Osteocyte (in vitro differentiated cells): ENCODE data around the gene GREB1. TPM values are rescaled to one million over a fixed set of nuclear protein-coding genes. Genes with fewer than 3 reads are reported as not detected.

ENCODE experiments used
- DNase-seq: peaks from one replicate; pipeline ENCODE4 v3.0.0; 2021; ENCODE audit warnings: mixed read lengths; ENCODE audit not compliant: unreplicated experiment; ENCODE audit errors: extremely low spot score
- H3K27ac Mint-ChIP-seq: one replicate; pipeline ENCODE4 v1.8.0; 2021; ENCODE audit warnings: mild to moderate bottlenecking, mixed read lengths; ENCODE audit not compliant: unreplicated experiment
- H3K27me3 Mint-ChIP-seq: one replicate; pipeline ENCODE4 v1.8.0; 2021; ENCODE audit warnings: mixed read lengths; ENCODE audit not compliant: unreplicated experiment
- H3K36me3 Mint-ChIP-seq: one replicate; pipeline ENCODE4 v1.8.0; 2021; ENCODE audit warnings: mixed read lengths; ENCODE audit not compliant: unreplicated experiment
- H3K4me1 Mint-ChIP-seq: one replicate; pipeline ENCODE4 v1.8.0; 2021; ENCODE audit warnings: mixed read lengths; ENCODE audit not compliant: unreplicated experiment
- H3K4me3 Mint-ChIP-seq: one replicate; pipeline ENCODE4 v1.8.0; 2021; ENCODE audit warnings: mild to moderate bottlenecking, moderate library complexity, mixed read lengths; ENCODE audit not compliant: unreplicated experiment
- H3K9me3 Mint-ChIP-seq: one replicate; pipeline ENCODE4 v1.8.0; 2021; ENCODE audit warnings: mixed read lengths; ENCODE audit not compliant: unreplicated experiment
- CTCF ChIP-seq: fragments of 200-600 bp; sonication (generic); IDR thresholded peaks from 2 replicates; pipeline ENCODE4 v1.5.0; 2021; ENCODE audit warnings: antibody characterized with exemption, mild to moderate bottlenecking, moderate library complexity
- total RNA-seq: library from RNA; stranded (reverse); gene quantifications from 2 replicates; pipeline ENCODE4 v1.2.1, GENCODE V29; 2021

The GREB1 gene
- total RNA-seq, 1 donor from 2014 or later = 0.54 TPM

GRCh38 chr2:11661891-11662435, 128.1 kb downstream of the GREB1 start:
- H3K4me3 Mint-ChIP-seq = no peak overlapping the region
- peaks cover 9% of the 10 kb centered on the region for H3K9me3 Mint-ChIP-seq
- no peak for TF ChIP-seq CTCF
- peaks cover 4% of the 10 kb centered on the region for H3K36me3 Mint-ChIP-seq
- peaks cover 57% of the 10 kb centered on the region for H3K27me3 Mint-ChIP-seq
- peaks cover 6% of the 10 kb centered on the region for H3K4me1 Mint-ChIP-seq
- H3K27ac Mint-ChIP-seq = no peak overlapping the region
- no peak for DNase-seq

GRCh38 chr2:11662882-11663281, 129.0 kb downstream of the GREB1 start:
- Mint-ChIP-seq H3K4me3 (no peak overlapping the region), H3K36me3 (peaks cover 4% of the 10 kb centered on the region), H3K27me3 (peaks cover 57% of the 10 kb centered on the region), H3K4me1 (peaks cover 6% of the 10 kb centered on the region), H3K27ac (no peak overlapping the region), H3K9me3 (peaks cover 9% of the 10 kb centered on the region)
- DNase-seq = no peak
- no peak for TF ChIP-seq CTCF

- H3K27ac Mint-ChIP-seq = no peak overlapping the region
- TF ChIP-seq CTCF = no peak
- peaks cover 55% of the 10 kb centered on the region for H3K27me3 Mint-ChIP-seq
- H3K36me3 Mint-ChIP-seq = peaks cover 4% of the 10 kb centered on the region
- no peak overlapping the region for H3K4me3 Mint-ChIP-seq
- peaks cover 6% of the 10 kb centered on the region for H3K4me1 Mint-ChIP-seq
- peaks cover 9% of the 10 kb centered on the region for H3K9me3 Mint-ChIP-seq
- no peak for DNase-seq
Measured at GRCh38 chr2:11663427-11663826, 129.6 kb downstream of the GREB1 start.

- peaks cover 6% of the 10 kb centered on the region for H3K4me1 Mint-ChIP-seq
- TF ChIP-seq CTCF = no peak
- H3K27ac Mint-ChIP-seq = no peak overlapping the region
Measured at GRCh38 chr2:11665028-11665427, 131.2 kb downstream of the GREB1 start.

GRCh38 chr2:11665510-11666362, 131.9 kb downstream of the GREB1 start:
- no peak overlapping the region for H3K4me3 Mint-ChIP-seq
- no peak for TF ChIP-seq CTCF
- H3K4me1 Mint-ChIP-seq = peaks cover 6% of the 10 kb centered on the region
- H3K36me3 Mint-ChIP-seq = peaks cover 4% of the 10 kb centered on the region
- H3K27me3 Mint-ChIP-seq = peaks cover 50% of the 10 kb centered on the region
- H3K9me3 Mint-ChIP-seq = peaks cover 9% of the 10 kb centered on the region
- DNase-seq = peak; percentile 64
- no peak overlapping the region for H3K27ac Mint-ChIP-seq

More at GRCh38 chr2:11665028-11665427, 131.2 kb downstream of the GREB1 start:
- Mint-ChIP-seq H3K4me3 (no peak overlapping the region), H3K27me3 (peaks cover 47% of the 10 kb centered on the region), H3K36me3 (peaks cover 4% of the 10 kb centered on the region), H3K9me3 (peaks cover 9% of the 10 kb centered on the region)
- no peak for DNase-seq
